ENCODE results near the gene UPF3A.
"Not testable (repeated sequence)": the region's sequence is repeated elsewhere in the genome, so short reads cannot be mapped to it uniquely, and the experiment has no call there.

UPF3A gene

GRCh38 chr13:114263578-114263977 lies 17.8 kb upstream of the UPF3A start:
- no peak for ATAC-seq
- no peak for TF ChIP-seq ZNF565 (CRISPR knock-in tag; conservative IDR thresholded peaks at IDR 0.05; ENCODE audit: low read depth)
- no peak for TF ChIP-seq GLIS3 (CRISPR knock-in tag; IDR thresholded peaks at IDR 0.05)
- TF ChIP-seq ZFP30 (CRISPR knock-in tag; IDR thresholded peaks at IDR 0.05) = no peak
- TF ChIP-seq TCF4 (CRISPR knock-in tag; IDR thresholded peaks at IDR 0.05; ENCODE audit: borderline replicate concordance) = no peak
- no peak for TF ChIP-seq RARB (CRISPR knock-in tag; IDR thresholded peaks at IDR 0.05)
- no peak for TF ChIP-seq OSR1 (CRISPR knock-in tag; IDR thresholded peaks at IDR 0.05)
- no peak for TF ChIP-seq SNAI2 (CRISPR knock-in tag; IDR thresholded peaks at IDR 0.05)
- no peak for TF ChIP-seq ZC3H10 (CRISPR knock-in tag; IDR thresholded peaks at IDR 0.05)
- no peak for TF ChIP-seq BACH2 (CRISPR knock-in tag; IDR thresholded peaks at IDR 0.05; ENCODE audit: borderline replicate concordance)
- TF ChIP-seq CREB5 (CRISPR knock-in tag; IDR thresholded peaks at IDR 0.05; ENCODE audit: low read depth) = no peak
- no peak for TF ChIP-seq ESRRG (CRISPR knock-in tag; IDR thresholded peaks at IDR 0.05)
- TF ChIP-seq ZNF8 (CRISPR knock-in tag; IDR thresholded peaks at IDR 0.05) = no peak
- no peak for TF ChIP-seq CSRNP3 (CRISPR knock-in tag; IDR thresholded peaks at IDR 0.05)
- no peak for TF ChIP-seq ZFP3 (CRISPR knock-in tag; IDR thresholded peaks at IDR 0.05)
- TF ChIP-seq PPARA (CRISPR knock-in tag; IDR thresholded peaks at IDR 0.05; ENCODE audit: borderline replicate concordance) = no peak
- TF ChIP-seq ARNTL (CRISPR knock-in tag; IDR thresholded peaks at IDR 0.05; ENCODE audit: borderline replicate concordance, low read depth) = no peak
- no peak for TF ChIP-seq TOX (CRISPR knock-in tag; IDR thresholded peaks at IDR 0.05; ENCODE audit: borderline replicate concordance)
- TF ChIP-seq CSDC2 (CRISPR knock-in tag; IDR thresholded peaks at IDR 0.05) = no peak
- no peak for TF ChIP-seq PATZ1 (CRISPR knock-in tag; IDR thresholded peaks at IDR 0.05; ENCODE audit: borderline replicate concordance)
- TF ChIP-seq TSHZ2 (CRISPR knock-in tag; IDR thresholded peaks at IDR 0.05) = no peak

GRCh38 chr13:114264313-114264712 lies 17.1 kb upstream of the UPF3A start:
- ATAC-seq = not testable (repeated sequence)

GRCh38 chr13:114264886-114265611 lies 16.4 kb upstream of the UPF3A start:
- ATAC-seq = peak; percentile 72
- no peak for TF ChIP-seq TOX (CRISPR knock-in tag; IDR thresholded peaks at IDR 0.05; ENCODE audit: borderline replicate concordance)
- no peak for TF ChIP-seq POU6F1 (CRISPR knock-in tag; IDR thresholded peaks at IDR 0.05; ENCODE audit: borderline replicate concordance, low read depth)
- no peak for TF ChIP-seq CREB5 (CRISPR knock-in tag; IDR thresholded peaks at IDR 0.05; ENCODE audit: low read depth)
- TF ChIP-seq ESRRG (CRISPR knock-in tag; IDR thresholded peaks at IDR 0.05) = no peak
- TF ChIP-seq OSR1 (CRISPR knock-in tag; IDR thresholded peaks at IDR 0.05) = no peak
- no peak for TF ChIP-seq GLIS3 (CRISPR knock-in tag; IDR thresholded peaks at IDR 0.05)
- TF ChIP-seq ZFP30 (CRISPR knock-in tag; IDR thresholded peaks at IDR 0.05) = no peak
- no peak for TF ChIP-seq ZNF70 (CRISPR knock-in tag; IDR thresholded peaks at IDR 0.05)
- TF ChIP-seq TCF4 (CRISPR knock-in tag; IDR thresholded peaks at IDR 0.05; ENCODE audit: borderline replicate concordance) = no peak
- no peak for TF ChIP-seq RARB (CRISPR knock-in tag; IDR thresholded peaks at IDR 0.05)
- no peak for TF ChIP-seq PATZ1 (CRISPR knock-in tag; IDR thresholded peaks at IDR 0.05; ENCODE audit: borderline replicate concordance)
- TF ChIP-seq SNAI2 (CRISPR knock-in tag; IDR thresholded peaks at IDR 0.05) = no peak
- no peak for TF ChIP-seq ZNF565 (CRISPR knock-in tag; conservative IDR thresholded peaks at IDR 0.05; ENCODE audit: low read depth)
- TF ChIP-seq CSRNP3 (CRISPR knock-in tag; IDR thresholded peaks at IDR 0.05) = no peak
- TF ChIP-seq ZC3H10 (CRISPR knock-in tag; IDR thresholded peaks at IDR 0.05) = no peak
- TF ChIP-seq BACH2 (CRISPR knock-in tag; IDR thresholded peaks at IDR 0.05; ENCODE audit: borderline replicate concordance) = no peak

Data from SK-N-SH treated with all-trans-retinoic acid at 6 μM for 48 hours (cell line).